Liver (tissue), 9 donors: ENCODE data around the gene NLGN3. TPM values are rescaled to one million over a fixed set of nuclear protein-coding genes. Genes with fewer than 3 reads are reported as not detected.

Experiments
- DNase-seq: peaks from one replicate; pipeline ENCODE4 v3.0.0-alpha.2; 2017; ENCODE audit warnings: low spot score
- H3K27ac ChIP-seq, 2 donors: one replicate each; pipeline ENCODE4 v1.7.0; 2013; ENCODE audit warnings: inconsistent platforms in 2 of 2, low read length in 2 of 2, control low read depth in 1 of 2, low read depth in 1 of 2, mild to moderate bottlenecking in 1 of 2
- H3K27me3 ChIP-seq, 4 donors: one replicate each; pipeline versions ENCODE4 v1.6.1 to v1.7.0; 2013; ENCODE audit warnings: low read length in 3 of 4, inconsistent platforms in 1 of 4, mild to moderate bottlenecking in 1 of 4, moderate library complexity in 1 of 4; ENCODE audit not compliant: control insufficient read depth in 4 of 4, insufficient read depth in 4 of 4
- H3K36me3 ChIP-seq, 4 donors: one replicate each; pipeline versions ENCODE4 v1.6.1 to v1.7.0; 2013; ENCODE audit warnings: low read length in 3 of 4, mild to moderate bottlenecking in 3 of 4, low read depth in 1 of 4, moderate library complexity in 1 of 4; ENCODE audit not compliant: control insufficient read depth in 4 of 4, insufficient read depth in 3 of 4
- H3K4me1 ChIP-seq, 4 donors: one replicate each; pipeline versions ENCODE4 v1.6.1 to v1.7.0; 2013; ENCODE audit warnings: low read length in 3 of 4, mild to moderate bottlenecking in 3 of 4, moderate library complexity in 1 of 4; ENCODE audit not compliant: control insufficient read depth in 4 of 4, insufficient read depth in 4 of 4
- H3K4me3 ChIP-seq, 3 donors: one replicate each; pipeline versions ENCODE4 v1.6.1 to v1.7.0; 2013; ENCODE audit warnings: low read length in 3 of 3, control low read depth in 1 of 3, low read depth in 1 of 3, mild to moderate bottlenecking in 1 of 3
- H3K9ac ChIP-seq, 2 donors: one replicate each; pipeline ENCODE4 v1.7.0; 2013; ENCODE audit warnings: low read length in 2 of 2, mild to moderate bottlenecking in 2 of 2, moderate library complexity in 2 of 2, control low read depth in 1 of 2, low read depth in 1 of 2
- H3K9me3 ChIP-seq, 4 donors: one replicate each; pipeline versions ENCODE4 v1.6.1 to v1.7.0; 2013; ENCODE audit warnings: low read length in 3 of 4; ENCODE audit not compliant: control insufficient read depth in 4 of 4
- FOXA1 ChIP-seq: IDR thresholded peaks from 2 replicates; pipeline ENCODE4 v1.6.1; 2016; ENCODE audit warnings: antibody characterized with exemption
- FOXA2 ChIP-seq: IDR thresholded peaks from 2 replicates; pipeline ENCODE4 v1.6.1; 2016; ENCODE audit warnings: antibody characterized with exemption
- GABPA ChIP-seq, 2 donors: IDR thresholded peaks in 1 of 2; conservative IDR thresholded peaks in 1 of 2; 2 replicates each; pipeline ENCODE4 v1.6.1; 2016; ENCODE audit warnings: antibody characterized with exemption in 2 of 2, mild to moderate bottlenecking in 1 of 2, moderate library complexity in 1 of 2
- HNF4A ChIP-seq, 2 donors: conservative IDR thresholded peaks; 2 replicates each; pipeline ENCODE4 v1.6.1; 2016; ENCODE audit warnings: antibody characterized with exemption in 2 of 2, mild to moderate bottlenecking in 2 of 2
- HNF4G ChIP-seq: IDR thresholded peaks from 2 replicates; pipeline ENCODE4 v1.6.1; 2016; ENCODE audit warnings: antibody characterized with exemption
- RAD21 ChIP-seq, 2 donors: IDR thresholded peaks; 2 replicates each; pipeline ENCODE4 v1.6.1; 2016; ENCODE audit warnings: antibody characterized with exemption in 2 of 2, mild to moderate bottlenecking in 2 of 2
- SP1 ChIP-seq: IDR thresholded peaks from 2 replicates; pipeline ENCODE4 v1.6.1; 2018; ENCODE audit warnings: antibody characterized with exemption, mild to moderate bottlenecking
- TAF1 ChIP-seq: conservative IDR thresholded peaks from 2 replicates; pipeline ENCODE4 v1.6.1; 2016; ENCODE audit warnings: antibody characterized with exemption, mild to moderate bottlenecking
- WGBS: extraction: QIAGEN DNeasy Blood & Tissue Kit; methylation state at CpG from one replicate; pipeline ENCODE4 v1.1.7; 2013; 5-methylcytosine and 5-hydroxymethylcytosine counted together
- polyA plus RNA-seq, 2 donors: library from polyadenylated mRNA; stranded (reverse) in 1 of 2; unstranded in 1 of 2; fragments of 200-250 nt in 1 of 2; fragments of >200 nt in 1 of 2; fragmentation: Nextera tagmentation in 1 of 2; extraction: Ambion mirVana in 1 of 2; gene quantifications; one replicate each; pipeline versions ENCODE4 v1.2.1 to v1.2.3, GENCODE V29; 2013 to 2015
- total RNA-seq, 2 donors: library from RNA; depleted of rRNA; stranded (reverse); fragments of >200 nt; gene quantifications; one replicate each; pipeline ENCODE4 v1.2.3, GENCODE V29; 2014
- TF ChIP-seq, protein P1 (sequence below): IDR thresholded peaks from 2 replicates; pipeline ENCODE4 v1.6.1; 2016; ENCODE audit warnings: antibody characterized with exemption, mild to moderate bottlenecking
- TF ChIP-seq, protein P2 (sequence below): IDR thresholded peaks from 2 replicates; pipeline ENCODE4 v1.6.1; 2016; ENCODE audit warnings: antibody characterized with exemption
- TF ChIP-seq, protein P3 (sequence below): IDR thresholded peaks from 2 replicates; pipeline ENCODE4 v1.6.1; 2016; ENCODE audit warnings: antibody characterized with exemption
- TF ChIP-seq, protein P4 (sequence below): fragments of 150-350 bp; IDR thresholded peaks from 2 replicates; pipeline ENCODE4 v1.5.1; 2017; ENCODE audit warnings: improper control_type of control experiment, low read depth, low read length; ENCODE audit not compliant: missing input control
- donor health status: healthy.
- donor health status: healthy.
- donor health status: healthy.
- donor health status: healthy.
- donor health status: healthy.

The NLGN3 gene
- total and polyA plus RNA-seq, 4 donors, result 0.11 to 0.23 (median 0.15) TPM

DNA sequence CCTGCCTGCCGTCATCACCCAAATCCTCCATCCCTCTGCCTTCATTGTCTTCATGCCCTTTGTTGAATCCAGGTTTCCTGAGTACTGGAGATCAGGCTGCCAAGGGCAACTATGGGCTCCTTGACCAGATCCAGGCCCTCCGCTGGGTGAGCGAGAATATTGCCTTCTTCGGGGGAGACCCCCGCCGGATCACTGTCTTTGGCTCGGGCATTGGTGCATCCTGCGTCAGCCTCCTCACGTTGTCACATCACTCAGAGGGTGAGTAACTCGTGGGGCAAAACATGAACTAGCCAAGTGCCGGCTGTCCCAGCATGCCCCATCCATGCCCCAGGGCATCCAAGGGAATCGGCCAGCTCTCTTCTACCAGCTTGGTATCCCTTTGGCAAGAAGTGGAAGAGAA is 19.4 kb downstream of the NLGN3 start:
- TF ChIP-seq SP1, result no peak
- TF ChIP-seq FOXA2, result no peak
- TF ChIP-seq, protein P1, sequence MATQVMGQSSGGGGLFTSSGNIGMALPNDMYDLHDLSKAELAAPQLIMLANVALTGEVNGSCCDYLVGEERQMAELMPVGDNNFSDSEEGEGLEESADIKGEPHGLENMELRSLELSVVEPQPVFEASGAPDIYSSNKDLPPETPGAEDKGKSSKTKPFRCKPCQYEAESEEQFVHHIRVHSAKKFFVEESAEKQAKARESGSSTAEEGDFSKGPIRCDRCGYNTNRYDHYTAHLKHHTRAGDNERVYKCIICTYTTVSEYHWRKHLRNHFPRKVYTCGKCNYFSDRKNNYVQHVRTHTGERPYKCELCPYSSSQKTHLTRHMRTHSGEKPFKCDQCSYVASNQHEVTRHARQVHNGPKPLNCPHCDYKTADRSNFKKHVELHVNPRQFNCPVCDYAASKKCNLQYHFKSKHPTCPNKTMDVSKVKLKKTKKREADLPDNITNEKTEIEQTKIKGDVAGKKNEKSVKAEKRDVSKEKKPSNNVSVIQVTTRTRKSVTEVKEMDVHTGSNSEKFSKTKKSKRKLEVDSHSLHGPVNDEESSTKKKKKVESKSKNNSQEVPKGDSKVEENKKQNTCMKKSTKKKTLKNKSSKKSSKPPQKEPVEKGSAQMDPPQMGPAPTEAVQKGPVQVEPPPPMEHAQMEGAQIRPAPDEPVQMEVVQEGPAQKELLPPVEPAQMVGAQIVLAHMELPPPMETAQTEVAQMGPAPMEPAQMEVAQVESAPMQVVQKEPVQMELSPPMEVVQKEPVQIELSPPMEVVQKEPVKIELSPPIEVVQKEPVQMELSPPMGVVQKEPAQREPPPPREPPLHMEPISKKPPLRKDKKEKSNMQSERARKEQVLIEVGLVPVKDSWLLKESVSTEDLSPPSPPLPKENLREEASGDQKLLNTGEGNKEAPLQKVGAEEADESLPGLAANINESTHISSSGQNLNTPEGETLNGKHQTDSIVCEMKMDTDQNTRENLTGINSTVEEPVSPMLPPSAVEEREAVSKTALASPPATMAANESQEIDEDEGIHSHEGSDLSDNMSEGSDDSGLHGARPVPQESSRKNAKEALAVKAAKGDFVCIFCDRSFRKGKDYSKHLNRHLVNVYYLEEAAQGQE, result no peak
- no peak for TF ChIP-seq TAF1
- Histone ChIP-seq H3K4me3 (no peak overlapping the region), H3K27ac (no peak overlapping the region), H3K4me1 (no peaks in the 10 kb centered on the region), H3K36me3 (no peaks in the 10 kb centered on the region), H3K9me3 (no peaks in the 10 kb centered on the region), H3K27me3 (no peaks in the 10 kb centered on the region), H3K9ac (no peak overlapping the region)
- WGBS, result 97% methylated on average over 12 of the region's 12 CpGs
- no peak for DNase-seq

DNA sequence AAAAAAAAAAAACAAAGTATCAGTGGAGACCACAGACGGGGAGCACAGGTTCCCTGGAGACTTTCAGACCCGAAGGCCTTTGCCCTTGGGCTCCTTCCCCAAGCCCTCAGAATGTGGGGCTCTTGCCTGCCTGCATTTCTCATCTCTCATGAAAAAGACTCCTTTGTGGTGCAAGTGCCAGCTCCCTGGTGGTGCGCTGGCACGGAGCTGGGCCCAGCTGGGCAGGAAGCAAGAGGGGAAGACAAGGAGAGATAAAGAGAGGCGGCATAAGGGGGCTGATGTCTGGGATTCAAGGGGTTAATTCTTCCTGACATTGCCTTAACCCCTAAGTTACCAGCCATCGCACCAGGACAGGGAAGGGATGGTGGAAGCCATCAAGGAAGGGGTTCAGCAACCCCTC is 21.8 kb downstream of the NLGN3 start:
- DNase-seq, result no peak
- Histone ChIP-seq H3K27me3 (no peaks in the 10 kb centered on the region), H3K36me3 (no peaks in the 10 kb centered on the region), H3K4me3 (no peak overlapping the region), H3K9ac (no peak overlapping the region), H3K4me1 (no peaks in the 10 kb centered on the region), H3K27ac (no peak overlapping the region), H3K9me3 (no peaks in the 10 kb centered on the region)
- no peak for TF ChIP-seq FOXA1
- WGBS, result 84% methylated on average over 6 of the region's 6 CpGs

DNA sequence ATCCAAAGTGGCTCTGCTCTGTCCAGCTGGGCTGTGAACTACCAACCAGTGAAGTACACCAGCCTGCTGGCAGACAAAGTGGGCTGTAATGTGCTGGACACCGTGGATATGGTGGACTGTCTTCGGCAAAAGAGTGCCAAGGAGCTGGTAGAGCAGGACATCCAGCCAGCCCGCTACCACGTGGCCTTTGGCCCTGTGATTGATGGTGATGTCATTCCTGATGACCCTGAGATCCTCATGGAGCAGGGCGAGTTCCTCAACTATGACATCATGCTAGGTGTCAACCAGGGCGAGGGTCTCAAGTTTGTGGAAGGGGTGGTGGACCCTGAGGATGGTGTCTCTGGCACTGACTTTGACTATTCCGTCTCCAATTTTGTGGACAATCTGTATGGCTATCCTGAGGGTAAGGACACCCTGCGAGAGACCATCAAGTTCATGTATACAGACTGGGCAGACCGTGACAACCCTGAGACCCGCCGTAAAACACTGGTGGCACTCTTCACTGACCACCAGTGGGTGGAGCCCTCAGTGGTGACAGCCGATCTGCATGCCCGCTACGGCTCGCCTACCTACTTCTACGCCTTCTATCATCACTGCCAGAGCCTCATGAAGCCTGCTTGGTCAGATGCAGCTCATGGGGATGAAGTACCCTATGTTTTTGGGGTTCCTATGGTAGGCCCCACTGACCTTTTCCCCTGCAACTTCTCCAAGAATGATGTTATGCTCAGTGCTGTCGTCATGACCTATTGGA is 22.6 kb downstream of the NLGN3 start:
- TF ChIP-seq, protein P2, sequence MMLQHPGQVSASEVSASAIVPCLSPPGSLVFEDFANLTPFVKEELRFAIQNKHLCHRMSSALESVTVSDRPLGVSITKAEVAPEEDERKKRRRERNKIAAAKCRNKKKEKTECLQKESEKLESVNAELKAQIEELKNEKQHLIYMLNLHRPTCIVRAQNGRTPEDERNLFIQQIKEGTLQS, result no peak
- TF ChIP-seq SP1 (no peak), GABPA (IDR thresholded peaks at IDR 0.05 in 1 of 2, conservative IDR thresholded peaks at IDR 0.05 in 1 of 2) (no peak), HNF4A (conservative IDR thresholded peaks at IDR 0.05) (no peak), FOXA1 (no peak), RAD21 (IDR thresholded peaks at IDR 0.05) (no peak), TAF1 (no peak), HNF4G (no peak)
- TF ChIP-seq, protein P1, result no peak
- TF ChIP-seq, protein P3, sequence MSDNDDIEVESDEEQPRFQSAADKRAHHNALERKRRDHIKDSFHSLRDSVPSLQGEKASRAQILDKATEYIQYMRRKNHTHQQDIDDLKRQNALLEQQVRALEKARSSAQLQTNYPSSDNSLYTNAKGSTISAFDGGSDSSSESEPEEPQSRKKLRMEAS, result no peak
- TF ChIP-seq, protein P4, sequence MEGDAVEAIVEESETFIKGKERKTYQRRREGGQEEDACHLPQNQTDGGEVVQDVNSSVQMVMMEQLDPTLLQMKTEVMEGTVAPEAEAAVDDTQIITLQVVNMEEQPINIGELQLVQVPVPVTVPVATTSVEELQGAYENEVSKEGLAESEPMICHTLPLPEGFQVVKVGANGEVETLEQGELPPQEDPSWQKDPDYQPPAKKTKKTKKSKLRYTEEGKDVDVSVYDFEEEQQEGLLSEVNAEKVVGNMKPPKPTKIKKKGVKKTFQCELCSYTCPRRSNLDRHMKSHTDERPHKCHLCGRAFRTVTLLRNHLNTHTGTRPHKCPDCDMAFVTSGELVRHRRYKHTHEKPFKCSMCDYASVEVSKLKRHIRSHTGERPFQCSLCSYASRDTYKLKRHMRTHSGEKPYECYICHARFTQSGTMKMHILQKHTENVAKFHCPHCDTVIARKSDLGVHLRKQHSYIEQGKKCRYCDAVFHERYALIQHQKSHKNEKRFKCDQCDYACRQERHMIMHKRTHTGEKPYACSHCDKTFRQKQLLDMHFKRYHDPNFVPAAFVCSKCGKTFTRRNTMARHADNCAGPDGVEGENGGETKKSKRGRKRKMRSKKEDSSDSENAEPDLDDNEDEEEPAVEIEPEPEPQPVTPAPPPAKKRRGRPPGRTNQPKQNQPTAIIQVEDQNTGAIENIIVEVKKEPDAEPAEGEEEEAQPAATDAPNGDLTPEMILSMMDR, result no peak
- Histone ChIP-seq H3K27ac (no peak overlapping the region), H3K36me3 (no peaks in the 10 kb centered on the region), H3K27me3 (no peaks in the 10 kb centered on the region), H3K4me3 (no peak overlapping the region), H3K9me3 (no peaks in the 10 kb centered on the region), H3K9ac (no peak overlapping the region), H3K4me1 (no peaks in the 10 kb centered on the region)
- DNase-seq, result no peak
- WGBS, result 98% methylated on average over 17 of the region's 17 CpGs
